Endothelial cell of umbilical vein (primary cell): ENCODE measurements around the gene GLUL. TPM values are rescaled to one million over a fixed set of nuclear protein-coding genes. Genes with fewer than 3 reads are reported as not detected.

Experiments
- BruUV-seq: library from RNA; stranded (reverse); fragments of 400-500 nt; replicated peaks from 2 replicates; lab custom pipeline; 2021; lab: Mats Ljungman, UMichigan
- CTCF ChIA-PET: fragments of 300-600, 350-600 bp; sonication (Branson Sonifier 250); formaldehyde crosslinking; loops from one replicate; lab custom pipeline; 2021; ENCODE audit warnings: antibody characterized with exemption, inconsistent platforms; lab: Charles Lee
- POLR2A ChIA-PET: fragments of 300-600, 350-600 bp; sonication (Branson Sonifier 250); formaldehyde crosslinking; loops from one replicate; lab custom pipeline; 2021; ENCODE audit warnings: antibody characterized with exemption, inconsistent platforms; lab: Charles Lee
- DNase-seq: peaks from one replicate; pipeline ENCODE4 v3.0.0-alpha.2; 2011; ENCODE audit warnings: low read depth, low spot score
- FAIRE-seq: peaks from 2 replicates; lab custom pipeline; 2011; peaks lifted over from hg19 to GRCh38; lab: Jason Lieb, UNC
- H2AFZ ChIP-seq: 2 replicates; pipeline ENCODE4 v1.6.0; 2012; ENCODE audit warnings: low read depth, low read length, control low read depth, inconsistent platforms
- H3K27ac ChIP-seq: 2 replicates; pipeline ENCODE4 v1.5.1; 2011; ENCODE audit warnings: low read depth, mild to moderate bottlenecking, control low read depth, low read length, moderate library complexity; ENCODE audit not compliant: insufficient read depth
- H3K27me3 ChIP-seq, 2 experiments: 2 replicates each; pipeline versions ENCODE4 v1.6.0 to v1.6.1; 2011; ENCODE audit warnings: low read length in 2 of 2, mixed read lengths in 1 of 2; ENCODE audit not compliant: control insufficient read depth in 2 of 2, insufficient read depth in 2 of 2
- H3K36me3 ChIP-seq, 2 experiments: 2 replicates in 1 of 2; 3 replicates in 1 of 2; pipeline ENCODE4 v1.5.1; 2011; ENCODE audit warnings: low read length in 2 of 2, mild to moderate bottlenecking in 1 of 2, moderate library complexity in 1 of 2; ENCODE audit not compliant: control insufficient read depth in 2 of 2, insufficient read depth in 2 of 2; ENCODE audit errors: extremely low read depth in 1 of 2
- H3K4me1 ChIP-seq: 3 replicates; pipeline ENCODE4 v1.5.1; 2011; ENCODE audit warnings: mild to moderate bottlenecking, low read length; ENCODE audit not compliant: control insufficient read depth, insufficient read depth; ENCODE audit errors: extremely low read depth
- H3K4me2 ChIP-seq: 2 replicates; pipeline ENCODE4 v1.6.1; 2011; ENCODE audit warnings: low read length, control low read depth, mixed read lengths; ENCODE audit not compliant: insufficient read depth
- H3K4me3 ChIP-seq, 3 experiments: fragments of 200-600 bp in 1 of 3; sonication (generic), shearing (Covaris generic) in 1 of 3; replicated peaks in 1 of 3; 2 replicates each; pipeline ENCODE4 v1.5.1; 2011 to 2016; ENCODE audit warnings: control low read depth in 3 of 3, low read length in 3 of 3, mild to moderate bottlenecking in 2 of 3, inconsistent platforms in 1 of 3, low read depth in 1 of 3, moderate library complexity in 1 of 3; ENCODE audit not compliant: insufficient read depth in 1 of 3
- H3K79me2 ChIP-seq: 2 replicates; pipeline ENCODE4 v1.6.0; 2012; ENCODE audit warnings: low read length, inconsistent platforms; ENCODE audit not compliant: control insufficient read depth, insufficient read depth
- H3K9ac ChIP-seq: replicated peaks from 2 replicates; pipeline ENCODE3; 2011; ENCODE audit warnings: low read length, control low read depth; ENCODE audit not compliant: insufficient read depth; ENCODE audit errors: extremely low read depth
- H3K9me1 ChIP-seq: replicated peaks from 3 replicates; pipeline ENCODE4 v1.6.0; 2011; ENCODE audit warnings: mild to moderate bottlenecking, low read length; ENCODE audit not compliant: control insufficient read depth, insufficient read depth; ENCODE audit errors: extremely low read depth
- H3K9me3 ChIP-seq: replicated peaks from 2 replicates; pipeline ENCODE4 v1.5.1; 2012; ENCODE audit warnings: low read length, inconsistent platforms; ENCODE audit not compliant: control insufficient read depth, insufficient read depth
- H4K20me1 ChIP-seq: replicated peaks from 2 replicates; pipeline ENCODE3; 2011; ENCODE audit warnings: mild to moderate bottlenecking, low read length; ENCODE audit not compliant: control insufficient read depth, insufficient read depth; ENCODE audit errors: extremely low read depth
- CTCF ChIP-seq, 2 donors: IDR thresholded peaks; 1 replicate in 1 of 2; 2 replicates in 1 of 2; pipeline ENCODE4 v1.5.1; 2011; ENCODE audit warnings: low read length in 2 of 2, mild to moderate bottlenecking in 2 of 2, moderate library complexity in 2 of 2, control low read depth in 1 of 2, inconsistent platforms in 1 of 2, low read depth in 1 of 2; ENCODE audit not compliant: insufficient read depth in 1 of 2; ENCODE audit errors: extremely low read depth in 1 of 2
- EZH2 ChIP-seq: IDR thresholded peaks from 2 replicates; pipeline ENCODE4 v1.6.1; 2012; ENCODE audit warnings: borderline replicate concordance, low read depth, mild to moderate bottlenecking, moderate library complexity, low read length, inconsistent platforms; ENCODE audit not compliant: severe bottlenecking
- FOS ChIP-seq: IDR thresholded peaks from 2 replicates; pipeline ENCODE4 v1.6.1; 2011; ENCODE audit warnings: mild to moderate bottlenecking, low read length, moderate library complexity, borderline replicate concordance; ENCODE audit not compliant: insufficient read depth
- GATA2 ChIP-seq: IDR thresholded peaks from 2 replicates; pipeline ENCODE4 v1.7.0; 2011; ENCODE audit warnings: low read depth, mild to moderate bottlenecking, moderate library complexity, mixed read lengths, low read length; ENCODE audit not compliant: insufficient read length, insufficient read depth
- JUN ChIP-seq: IDR thresholded peaks from 2 replicates; pipeline ENCODE4 v1.6.1; 2011; ENCODE audit warnings: borderline replicate concordance, low read depth; ENCODE audit not compliant: insufficient read length, insufficient read depth
- MAX ChIP-seq: IDR thresholded peaks from 2 replicates; pipeline ENCODE4 v1.6.1; 2011; ENCODE audit not compliant: insufficient read depth, insufficient read length
- MYC ChIP-seq: IDR thresholded peaks from one replicate; pipeline ENCODE4 v1.6.1; 2011; ENCODE audit warnings: mild to moderate bottlenecking, low read depth, low read length
- POLR2A ChIP-seq: IDR thresholded peaks from 2 replicates; pipeline ENCODE4 v1.6.1; 2012; ENCODE audit warnings: low read depth, mild to moderate bottlenecking, control low read depth, low read length
- POLR2AphosphoS5 ChIP-seq: IDR thresholded peaks from 2 replicates; pipeline ENCODE4 v1.6.1; 2012; ENCODE audit warnings: low read depth, mild to moderate bottlenecking, control low read depth, low read length, moderate library complexity; ENCODE audit not compliant: insufficient read depth
- dilution Hi-C: fragments of 300-500 bp; cut with MboI; formaldehyde crosslinking; loops from one replicate; pipeline ENCODE4 v1.15.0; 2019; ENCODE audit warnings: low sequenced_read_pairs; ENCODE audit not compliant: extremely low pct_ligation_motif_present
- intact Hi-C: fragments of 100-400 bp; cut with micrococcal nuclease; formaldehyde crosslinking; loops from one replicate; pipeline ENCODE4 v1.10.0; 2022
- polyA plus RNA-seq, 4 experiments: library from polyadenylated mRNA; depleted of rRNA in 3 of 4; stranded (reverse) in 3 of 4; unstranded in 1 of 4; fragments of >200 nt; gene quantifications; 2 replicates each; pipeline versions ENCODE4 v1.2.1 to v1.2.3, GENCODE V29; 2011 to 2012; ENCODE audit warnings: missing spikeins in 1 of 4
- total RNA-seq: library from RNA; stranded (reverse); gene quantifications from 2 replicates; pipeline ENCODE4 v1.2.3, GENCODE V29; 2021

Gene GLUL
- total and polyA plus RNA-seq, 2 donors (not counting 3 experiments of a cell fraction or from before 2014, with no cell fraction given) = 172 to 187 TPM

- Histone ChIP-seq H3K4me3 (no peak overlapping the region), H3K27me3 (no peaks in the 10 kb centered on the region), H3K27ac (no peak overlapping the region), H3K9me3 (no peaks in the 10 kb centered on the region), H2AFZ (no peak overlapping the region), H3K9me1 (no peaks in the 10 kb centered on the region), H4K20me1 (no peaks in the 10 kb centered on the region), H3K79me2 (peaks cover 4% of the 10 kb centered on the region), H3K9ac (no peak overlapping the region), H3K36me3 (peaks cover 25 to 37% of the 10 kb centered on the region in 2 experiments), H3K4me2 (no peak overlapping the region), H3K4me1 (no peaks in the 10 kb centered on the region)
- POLR2A ChIA-PET = no interaction called here
- TF ChIP-seq MYC = no peak
- no peak for TF ChIP-seq JUN
- no peak for TF ChIP-seq FOS
- no peak for TF ChIP-seq MAX
- no peak for TF ChIP-seq POLR2A
- no peak for TF ChIP-seq GATA2
- TF ChIP-seq EZH2 = no peak
- TF ChIP-seq POLR2AphosphoS5 = no peak
- TF ChIP-seq CTCF (IDR thresholded peaks at IDR 0.05; ENCODE audit: extremely low read depth in 1 of 2, insufficient read depth in 1 of 2, low read depth in 1 of 2, low read length in 2 of 2) = no peak
- BruUV-seq = no TSS peak
- FAIRE-seq (no peak), DNase-seq (no peak)
- intact Hi-C loops (no loop called here), dilution Hi-C loops (no loop called here)
- CTCF ChIA-PET = interaction anchor here (2.0 kb wide), 1 partner anchor 239 kb away, joined by 7 read pairs; no protein-coding TSS in a partner anchor
Measured at GRCh38 chr1:182381962-182382819, 9.4 kb downstream of the GLUL start.
